A673 (cell line): ENCODE data around the gene F13A1. TPM values are rescaled to one million over a fixed set of nuclear protein-coding genes. Genes with fewer than 3 reads are reported as not detected.

Experiments used
- BruUV-seq: library from RNA; stranded (reverse); fragments of 400-500 nt; replicated peaks from 2 replicates; lab custom pipeline; 2021; lab: Mats Ljungman, UMichigan
- CTCF ChIA-PET: fragments of 300-600 bp; sonication (Branson Sonifier 250); formaldehyde crosslinking; loops from one replicate; lab custom pipeline; 2022; ENCODE audit warnings: antibody characterized with exemption; lab: Charles Lee
- POLR2A ChIA-PET: fragments of 300-600 bp; sonication (Branson Sonifier 250); formaldehyde crosslinking; loops from one replicate; lab custom pipeline; 2022; ENCODE audit warnings: antibody characterized with exemption; ENCODE audit not compliant: low non-redundant PET; lab: Charles Lee
- DNase-seq: peaks from one replicate; pipeline ENCODE4 v3.0.0-alpha.2; 2015; ENCODE audit warnings: low spot score
- H3K27ac ChIP-seq: fragments of 200-600 bp; sonication (generic); 2 replicates; pipeline ENCODE4 v1.5.1; 2016; ENCODE audit warnings: mixed run types, low read depth, mild to moderate bottlenecking, mixed read lengths, antibody characterized with exemption, low read length; ENCODE audit not compliant: poor library complexity, severe bottlenecking
- H3K27me3 ChIP-seq: fragments of 200-600 bp; sonication (generic); replicated peaks from 2 replicates; pipeline ENCODE4 v1.6.1; 2017; ENCODE audit warnings: mixed run types, low read depth, mild to moderate bottlenecking, mixed read lengths, antibody characterized with exemption, low read length; ENCODE audit not compliant: insufficient read depth, poor library complexity
- H3K36me3 ChIP-seq: fragments of 200-600 bp; sonication (generic); 2 replicates; pipeline ENCODE4 v1.6.1; 2016; ENCODE audit warnings: mixed run types, mild to moderate bottlenecking, mixed read lengths, antibody characterized with exemption, low read length; ENCODE audit not compliant: insufficient read depth, poor library complexity, severe bottlenecking
- H3K4me1 ChIP-seq: fragments of 200-600 bp; sonication (generic); 2 replicates; pipeline ENCODE4 v1.6.1; 2017; ENCODE audit warnings: mixed run types, mild to moderate bottlenecking, mixed read lengths, antibody characterized with exemption, low read length; ENCODE audit not compliant: insufficient read depth, poor library complexity, severe bottlenecking
- H3K4me3 ChIP-seq: fragments of 200-600 bp; sonication (generic); 2 replicates; pipeline ENCODE4 v1.5.1; 2016; ENCODE audit warnings: low read depth, mixed run types, mild to moderate bottlenecking, mixed read lengths, low read length; ENCODE audit not compliant: poor library complexity, severe bottlenecking
- H3K9me3 ChIP-seq: fragments of 200-600 bp; sonication (generic); 2 replicates; pipeline ENCODE4 v1.6.1; 2016; ENCODE audit warnings: mixed run types, low read depth, mild to moderate bottlenecking, mixed read lengths, antibody characterized with exemption, low read length; ENCODE audit not compliant: poor library complexity, severe bottlenecking
- CTCF ChIP-seq: fragments of 300-800, 200-600 bp; sonication (generic); conservative IDR thresholded peaks from 2 replicates; pipeline ENCODE4 v1.5.1; 2017; ENCODE audit warnings: low read depth, mild to moderate bottlenecking, antibody characterized with exemption, low read length, moderate library complexity, mixed read lengths
- EZH2 ChIP-seq: fragments of 200-600 bp; sonication (generic); IDR thresholded peaks from 2 replicates; pipeline ENCODE4 v1.6.1; 2017; ENCODE audit warnings: borderline replicate concordance, low read depth, mild to moderate bottlenecking, mixed read lengths, antibody characterized with exemption, low read length; ENCODE audit not compliant: poor library complexity, severe bottlenecking
- intact Hi-C: fragments of 100-400 bp; cut with micrococcal nuclease; formaldehyde crosslinking; loops from one replicate; pipeline ENCODE4 v1.10.0; 2022; ENCODE audit not compliant: unreplicated experiment
- microRNA-seq: library from miRNA; unstranded; fragments of <30 nt; microRNA quantifications from one replicate; pipeline ENCODE4 v1.2.0, GENCODE V29; 2021
- total RNA-seq: library from RNA; stranded (reverse); gene quantifications from 2 replicates; pipeline ENCODE4 v1.2.3, GENCODE V29; 2021

The F13A1 gene
- total RNA-seq, 1 experiment from 2014 or later = not detected

GRCh38 chr6:6123803-6124202 is 196.7 kb downstream of the F13A1 start:
- CTCF ChIA-PET = no interaction called here
- Histone ChIP-seq H3K36me3 (no peaks in the 10 kb centered on the region), H3K27me3 (no peaks in the 10 kb centered on the region), H3K9me3 (no peaks in the 10 kb centered on the region), H3K27ac (no peak overlapping the region), H3K4me3 (no peak overlapping the region), H3K4me1 (no peaks in the 10 kb centered on the region)
- TF ChIP-seq CTCF (no peak), EZH2 (no peak)
- intact Hi-C loops = no loop called here
- BruUV-seq = no TSS peak
- POLR2A ChIA-PET = no interaction called here
- no peak for DNase-seq

- intact Hi-C loops = no loop called here
- H3K27me3 ChIP-seq = no peaks in the 10 kb centered on the region
- no peak for TF ChIP-seq CTCF
- no peak for TF ChIP-seq EZH2
- no peaks in the 10 kb centered on the region for H3K9me3 ChIP-seq
- H3K27ac ChIP-seq = no peak overlapping the region
- H3K36me3 ChIP-seq = no peaks in the 10 kb centered on the region
- ChIA-PET POLR2A (no interaction called here), CTCF (no interaction called here)
- no peak for DNase-seq
- H3K4me3 ChIP-seq = no peak overlapping the region
- BruUV-seq = no TSS peak
- no peaks in the 10 kb centered on the region for H3K4me1 ChIP-seq
Observed at GRCh38 chr6:6121943-6122342, 198.5 kb downstream of the F13A1 start.

GRCh38 chr6:6105472-6106036 is 214.9 kb downstream of the F13A1 start:
- intact Hi-C loops = no loop called here
- no peaks in the 10 kb centered on the region for H3K9me3 ChIP-seq
- CTCF ChIA-PET = no interaction called here
- peak; percentile 39 for TF ChIP-seq CTCF
- no peak for TF ChIP-seq EZH2
- H3K27ac ChIP-seq = no peak overlapping the region
- no peaks in the 10 kb centered on the region for H3K36me3 ChIP-seq
- BruUV-seq = no TSS peak
- POLR2A ChIA-PET = no interaction called here
- peak; percentile 39 for DNase-seq
- H3K4me3 ChIP-seq = no peak overlapping the region
- no peaks in the 10 kb centered on the region for H3K4me1 ChIP-seq
- H3K27me3 ChIP-seq = peaks cover 6% of the 10 kb centered on the region

Small RNA genes lying within 50 kb of the gene (microRNA-seq; reads per million reads assigned to microRNA genes)
- gene MIR5683 (not detected), gene MIR7853 (not detected)
